DMS53 treated with DMSO at 0.1 percent for 48 hours (cell line): Measurements from ENCODE around the gene TPH2.

Experiments
- DNase-seq: peaks from one replicate; lab custom pipeline; 2025; ENCODE audit not compliant: unreplicated experiment; lab: John Stamatoyannopoulos, UW

The TPH2 gene

DNA sequence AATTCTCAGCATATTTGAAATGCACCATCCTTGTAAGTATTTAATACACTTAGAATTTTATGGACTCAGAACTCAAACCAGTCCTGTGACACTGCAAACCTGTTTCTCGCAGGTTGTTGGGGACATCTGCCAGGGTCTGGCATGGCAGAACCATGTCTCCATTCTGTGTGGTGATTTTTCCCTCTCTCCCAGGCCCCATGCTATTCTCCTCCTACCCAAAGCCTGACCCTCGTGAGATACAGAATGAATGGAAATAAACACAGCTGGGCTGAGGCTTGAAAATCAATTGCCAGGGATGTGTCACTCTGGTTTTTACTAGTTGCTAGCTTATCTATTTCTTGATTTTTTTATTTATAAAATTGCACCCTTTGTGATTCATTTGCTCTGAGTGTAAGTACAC, 19.8 kb downstream of the TPH2 start:
- no peak for DNase-seq

DNA sequence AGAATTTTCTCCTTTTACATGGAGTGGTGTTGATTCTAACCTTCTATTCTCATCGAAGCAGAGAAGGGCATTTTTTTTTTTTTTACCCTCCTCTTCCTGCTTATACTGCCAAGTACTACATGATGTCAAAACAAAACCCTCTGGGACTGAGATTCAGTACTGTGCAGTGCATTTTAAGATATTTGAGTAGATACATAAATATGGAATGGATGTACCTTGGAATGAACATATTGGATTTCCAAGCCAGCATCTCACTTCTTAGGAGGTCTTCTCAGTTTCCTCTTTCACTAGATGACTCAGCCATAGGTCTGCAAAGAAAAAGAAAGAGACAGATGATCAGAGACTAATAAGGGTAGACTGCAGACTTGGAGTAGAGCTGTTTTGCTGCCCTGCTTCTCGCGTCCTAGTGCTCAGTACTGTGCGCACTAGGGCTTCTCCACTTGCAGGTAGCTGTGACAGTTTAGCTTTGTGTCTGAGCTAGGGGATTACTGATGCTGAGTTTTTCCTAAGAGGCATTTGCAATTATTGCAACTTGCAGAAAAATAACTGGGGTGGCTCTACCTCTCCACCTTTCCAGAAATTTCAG, 20.4 kb downstream of the TPH2 start:
- DNase-seq = peak; percentile 43

DNA sequence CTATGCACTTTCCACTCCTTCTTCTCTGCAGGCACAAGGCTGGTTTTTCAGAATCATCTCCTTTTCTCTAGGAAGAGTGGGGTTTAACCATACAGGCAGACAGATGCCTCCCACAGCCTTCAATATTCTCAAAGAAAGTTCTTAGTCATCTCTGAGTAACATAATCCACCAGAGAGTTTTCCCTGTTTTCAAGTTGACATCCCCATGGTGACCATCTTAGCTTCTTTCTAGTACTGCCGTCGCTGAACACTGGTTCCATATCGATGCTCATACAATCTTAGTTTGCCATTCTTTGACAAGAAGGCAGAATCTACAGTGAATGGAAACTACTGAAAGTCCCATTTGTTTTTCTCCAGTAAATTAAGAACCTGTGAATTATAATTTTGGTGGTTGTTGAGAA, 28.6 kb downstream of the TPH2 start:
- DNase-seq = no peak

DNA sequence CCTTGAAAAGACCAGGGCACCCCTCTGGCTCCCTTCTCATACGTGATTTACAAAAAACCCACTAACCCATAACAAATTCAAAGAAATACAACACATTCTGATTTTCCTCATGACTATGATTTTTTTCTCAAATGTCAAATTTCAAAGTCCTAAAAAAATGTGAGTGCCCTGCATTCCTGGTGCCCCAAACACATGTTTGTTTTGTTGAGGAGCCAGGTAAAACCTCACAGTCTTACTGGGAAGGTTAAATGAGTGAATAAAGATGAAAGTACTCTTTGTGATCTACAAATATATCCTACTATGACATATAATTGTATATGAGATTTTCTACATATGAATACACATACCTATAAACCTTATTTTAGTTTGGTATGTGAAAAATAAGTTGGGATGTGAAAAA, 30.7 kb downstream of the TPH2 start:
- DNase-seq = no peak

DNA sequence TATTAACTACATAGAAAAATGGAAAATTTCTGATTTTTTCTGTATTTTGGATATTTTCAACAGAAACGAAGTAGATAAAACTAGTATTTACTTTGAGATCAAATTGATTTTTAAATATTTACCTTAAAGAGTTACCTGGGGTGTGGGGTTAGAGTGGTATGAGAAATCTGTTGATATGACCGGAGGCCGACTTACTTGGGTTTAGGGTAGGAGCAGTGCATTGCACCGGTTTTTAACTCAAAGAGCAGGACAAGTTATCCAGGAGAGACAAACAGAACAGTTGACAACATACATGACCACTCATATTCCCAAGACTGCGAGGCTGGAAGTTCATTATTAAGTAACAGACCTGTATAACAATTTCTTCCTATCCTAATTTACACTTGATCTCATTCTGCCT, 31.4 kb downstream of the TPH2 start:
- no peak for DNase-seq

DNA sequence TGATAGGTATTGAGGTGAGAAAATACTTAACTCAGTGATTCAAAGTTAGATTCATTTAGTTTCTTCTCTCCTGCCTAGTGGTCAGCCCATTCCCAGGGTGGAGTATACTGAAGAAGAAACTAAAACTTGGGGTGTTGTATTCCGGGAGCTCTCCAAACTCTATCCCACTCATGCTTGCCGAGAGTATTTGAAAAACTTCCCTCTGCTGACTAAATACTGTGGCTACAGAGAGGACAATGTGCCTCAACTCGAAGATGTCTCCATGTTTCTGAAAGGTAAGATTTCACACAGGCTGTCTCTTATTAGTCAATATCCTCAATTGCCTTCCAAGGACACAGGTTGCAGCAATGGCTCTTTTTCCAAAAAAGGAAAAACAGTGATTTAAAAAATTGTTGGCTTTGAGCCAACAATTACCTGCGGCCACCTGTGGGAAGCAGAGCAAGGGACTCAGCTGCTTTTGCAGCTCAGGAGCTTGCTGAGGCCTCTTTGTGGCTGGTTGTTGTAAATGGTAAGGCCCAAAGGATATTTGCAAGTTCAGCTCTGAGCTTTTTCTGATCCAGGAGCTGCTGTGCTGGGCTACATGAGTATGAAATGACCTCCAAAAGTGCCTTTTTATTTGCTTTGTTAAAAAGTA, 33.9 kb downstream of the TPH2 start:
- DNase-seq = peak; percentile 28

DNA sequence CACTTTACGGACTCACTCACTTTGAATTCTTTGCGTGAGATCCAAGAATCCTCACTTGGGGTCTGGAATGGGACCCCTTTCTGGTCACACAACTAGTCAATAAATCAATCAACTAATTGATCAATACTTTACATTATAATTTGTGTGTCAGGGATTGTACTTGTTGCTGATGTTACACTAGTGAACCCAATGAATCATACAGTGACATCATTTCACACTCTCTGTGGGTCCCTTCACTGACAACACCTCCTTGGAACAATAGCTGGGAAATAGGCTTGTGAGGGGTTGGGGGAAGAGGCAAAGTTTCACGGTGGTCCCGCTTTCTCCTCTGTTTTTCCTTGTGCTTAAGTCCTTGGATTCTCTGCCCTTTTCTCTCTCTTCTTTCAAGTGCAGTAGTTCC, 35.0 kb downstream of the TPH2 start:
- DNase-seq = no peak

DNA sequence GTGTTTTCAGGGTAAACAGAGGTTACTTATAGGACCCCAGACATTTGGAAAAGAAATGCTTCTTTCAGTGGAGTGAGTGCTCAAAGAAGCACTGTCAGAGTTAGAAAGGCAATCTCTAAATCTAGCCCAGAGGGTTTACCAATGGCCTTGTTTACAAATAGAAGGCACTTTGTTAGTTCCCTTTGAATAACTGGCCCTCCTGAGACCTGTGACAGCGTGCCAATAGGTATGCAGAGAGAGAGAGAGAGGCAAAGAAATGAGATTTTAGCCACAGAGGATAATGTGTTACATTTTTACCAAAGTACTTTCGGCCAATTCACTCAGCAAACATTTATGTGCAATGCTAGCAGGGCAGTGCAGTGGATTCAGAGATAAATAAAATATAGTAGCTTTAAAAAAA, 41.9 kb downstream of the TPH2 start:
- DNase-seq = no peak

DNA sequence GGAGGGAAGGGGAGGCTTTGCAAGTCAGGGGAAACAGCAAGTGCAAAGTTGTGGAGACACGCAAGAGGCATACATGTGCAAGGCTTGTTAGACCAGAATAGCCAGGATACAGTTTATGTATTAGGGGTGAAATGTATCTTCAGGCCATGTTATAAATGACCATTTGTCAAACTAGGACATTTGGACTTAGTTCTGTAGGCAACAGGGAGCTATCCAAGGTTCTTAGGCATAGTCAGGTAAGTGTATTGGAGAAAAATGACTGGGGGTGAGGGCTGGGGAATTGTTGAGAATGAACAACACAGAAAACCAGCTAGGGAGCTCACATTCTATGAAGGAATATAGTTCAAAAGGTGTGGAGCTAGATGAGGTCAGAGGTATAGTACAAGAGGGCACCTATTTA, 42.5 kb downstream of the TPH2 start:
- DNase-seq = no peak

DNA sequence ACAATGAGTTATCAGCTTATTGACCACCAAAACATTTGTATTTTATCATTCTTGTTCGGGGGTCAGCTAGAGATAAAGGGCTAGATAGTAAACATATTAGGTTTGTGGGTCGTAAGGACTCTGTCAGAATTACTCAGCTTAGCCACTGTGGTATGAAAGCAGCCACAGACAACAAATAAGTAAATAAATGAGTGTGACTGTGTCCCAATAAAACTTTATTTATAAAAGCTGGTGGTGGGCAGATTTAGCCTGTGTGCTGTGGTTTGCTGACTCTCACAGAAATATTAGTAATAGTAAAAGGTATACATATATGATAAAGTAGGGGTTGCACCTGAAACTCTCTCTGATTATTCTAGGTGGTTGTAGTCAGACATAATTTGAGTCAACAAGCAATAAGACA, 56.1 kb downstream of the TPH2 start:
- DNase-seq = no peak

DNA sequence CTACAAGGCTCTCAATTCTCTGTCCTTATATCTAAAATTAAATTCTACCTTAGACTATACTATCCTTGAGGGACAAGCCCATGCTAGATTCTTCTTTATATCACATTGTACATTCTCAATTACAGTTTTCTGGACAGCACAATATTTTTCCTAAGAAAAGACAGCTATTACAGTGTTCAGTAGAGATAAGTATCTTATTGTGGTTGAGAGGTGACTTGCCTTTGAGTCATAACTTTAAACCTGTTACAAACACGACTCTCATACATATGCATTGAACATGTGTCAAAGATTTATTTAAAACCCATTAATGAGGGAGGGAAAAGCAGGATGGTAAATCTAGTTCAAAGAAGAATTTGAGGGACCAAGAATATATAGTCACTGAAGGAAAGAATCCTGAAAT, 61.1 kb downstream of the TPH2 start:
- DNase-seq = no peak

DNA sequence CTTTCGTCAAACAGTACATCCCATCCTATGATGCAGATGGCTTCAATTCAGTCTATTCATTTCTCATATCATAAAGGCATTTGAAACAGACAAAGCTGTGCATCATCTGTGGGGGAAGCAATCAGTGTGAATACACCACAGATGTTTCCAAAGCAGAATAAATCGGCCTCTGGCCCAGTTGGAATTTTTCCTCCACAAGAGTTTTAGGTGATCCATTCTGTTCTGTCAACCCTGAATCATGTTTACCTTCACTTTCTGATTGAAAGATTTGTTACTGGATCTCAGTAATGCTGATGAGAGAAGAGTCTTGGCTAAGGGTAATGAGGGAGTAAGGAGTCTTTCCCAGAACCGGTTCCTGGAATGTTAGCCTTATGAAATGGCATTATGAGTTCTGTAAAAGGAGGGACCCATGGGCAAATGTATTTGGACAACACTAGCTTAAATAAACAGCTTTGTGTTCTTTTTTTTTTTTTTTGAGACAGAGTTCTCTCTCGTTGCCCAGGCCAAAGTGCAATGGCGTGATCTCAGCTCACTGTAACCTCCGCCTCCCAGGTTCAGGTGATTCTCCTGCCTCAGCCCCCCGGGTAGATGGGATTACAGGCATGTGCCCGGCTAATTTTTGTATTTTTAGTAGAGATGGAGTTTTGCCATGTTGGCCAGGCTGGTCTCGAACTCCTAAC, 62.5 kb downstream of the TPH2 start:
- DNase-seq = no peak

DNA sequence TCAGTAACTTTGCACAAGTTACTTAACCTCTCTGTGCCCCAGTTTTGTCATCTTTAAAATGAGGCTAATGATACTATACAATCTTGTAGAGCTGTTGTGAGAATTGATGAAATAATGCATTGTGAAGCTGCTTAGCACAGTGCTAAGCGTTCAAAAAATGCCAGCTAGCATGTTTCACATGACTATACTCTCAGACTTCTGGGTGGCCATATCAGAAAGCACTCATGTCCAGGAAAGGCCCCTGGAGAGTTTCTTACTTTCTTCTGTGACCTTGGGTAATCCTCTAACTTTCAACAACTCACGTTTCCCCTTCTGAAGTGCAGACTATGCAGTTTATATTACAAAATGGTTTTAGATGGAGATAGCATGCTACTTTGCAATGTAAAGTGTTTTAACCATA, 68.1 kb downstream of the TPH2 start:
- DNase-seq = no peak

DNA sequence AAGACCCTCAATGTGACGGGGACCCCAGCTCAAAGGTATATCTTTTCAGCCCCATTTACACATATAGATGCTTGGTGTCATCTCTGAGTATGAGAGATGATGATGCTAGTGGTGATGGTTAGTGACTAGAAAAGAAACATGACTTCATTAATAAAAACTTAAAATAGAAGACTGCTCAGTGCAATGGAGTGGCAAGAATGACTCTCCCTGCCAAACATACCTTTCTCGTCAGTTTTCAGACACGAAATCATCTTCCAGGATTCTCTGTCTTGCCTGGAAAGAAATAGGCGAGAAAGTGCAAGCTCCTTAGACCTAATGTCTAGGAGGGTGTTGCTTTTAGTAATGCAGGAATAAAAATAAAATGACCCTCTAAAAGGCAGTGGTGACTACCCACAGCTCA, 71.7 kb downstream of the TPH2 start:
- DNase-seq = no peak

DNA sequence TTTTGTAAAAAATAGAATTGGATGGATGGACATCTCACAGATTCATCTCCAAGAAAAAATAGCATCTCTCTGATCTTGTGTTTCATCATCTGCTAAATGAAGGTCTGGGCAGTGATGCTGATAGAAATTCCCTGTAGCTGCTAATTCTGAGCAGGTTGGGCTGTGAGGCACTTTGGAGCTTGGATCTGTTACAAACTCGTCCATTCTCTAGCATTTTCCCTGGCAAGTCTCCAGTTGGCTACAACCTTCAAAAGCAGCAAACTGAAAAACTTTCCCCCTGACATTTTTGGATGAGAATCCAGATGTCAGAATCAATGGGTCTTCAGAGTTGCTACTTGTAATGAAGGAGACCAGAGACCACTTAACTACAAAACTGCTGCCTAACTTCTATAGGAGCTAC, 72.7 kb downstream of the TPH2 start:
- DNase-seq = no peak

DNA sequence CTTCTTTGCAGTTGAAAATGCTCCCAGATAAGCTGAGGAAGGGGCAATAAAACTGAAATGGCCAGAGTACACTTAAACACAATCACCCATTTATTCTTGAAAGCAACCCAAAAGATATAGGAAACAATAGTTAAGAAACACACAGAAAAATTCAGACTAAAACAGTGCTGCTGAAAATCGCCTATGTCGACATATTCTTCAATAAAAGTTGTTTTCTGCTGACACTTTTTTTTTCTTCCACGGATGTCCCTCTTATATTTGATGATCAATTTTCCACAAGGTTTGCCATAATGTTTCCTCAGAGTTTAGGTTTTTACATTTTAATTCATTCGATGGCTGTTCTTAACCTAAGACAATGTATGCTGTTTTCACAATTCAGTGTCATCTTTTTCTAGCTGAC, 74.2 kb downstream of the TPH2 start:
- DNase-seq = no peak

DNA sequence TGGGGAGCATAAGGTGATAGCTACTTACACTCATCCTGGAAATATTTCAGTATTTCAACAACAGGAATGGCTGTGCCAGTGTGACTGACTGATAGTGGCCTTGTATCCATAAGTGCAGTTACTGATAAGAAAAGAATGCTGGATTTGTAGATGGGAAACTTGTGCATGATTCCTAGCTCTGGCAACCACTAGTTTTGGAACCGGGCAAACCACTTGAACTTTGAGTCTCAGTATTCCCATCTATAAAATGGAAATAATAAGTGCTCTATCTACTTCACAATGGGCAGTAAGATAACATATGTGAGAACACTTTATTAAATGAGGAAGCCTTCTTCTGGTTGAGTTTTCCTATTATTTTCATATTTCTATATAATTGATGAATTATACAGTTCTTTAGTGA, 77.2 kb downstream of the TPH2 start:
- no peak for DNase-seq

DNA sequence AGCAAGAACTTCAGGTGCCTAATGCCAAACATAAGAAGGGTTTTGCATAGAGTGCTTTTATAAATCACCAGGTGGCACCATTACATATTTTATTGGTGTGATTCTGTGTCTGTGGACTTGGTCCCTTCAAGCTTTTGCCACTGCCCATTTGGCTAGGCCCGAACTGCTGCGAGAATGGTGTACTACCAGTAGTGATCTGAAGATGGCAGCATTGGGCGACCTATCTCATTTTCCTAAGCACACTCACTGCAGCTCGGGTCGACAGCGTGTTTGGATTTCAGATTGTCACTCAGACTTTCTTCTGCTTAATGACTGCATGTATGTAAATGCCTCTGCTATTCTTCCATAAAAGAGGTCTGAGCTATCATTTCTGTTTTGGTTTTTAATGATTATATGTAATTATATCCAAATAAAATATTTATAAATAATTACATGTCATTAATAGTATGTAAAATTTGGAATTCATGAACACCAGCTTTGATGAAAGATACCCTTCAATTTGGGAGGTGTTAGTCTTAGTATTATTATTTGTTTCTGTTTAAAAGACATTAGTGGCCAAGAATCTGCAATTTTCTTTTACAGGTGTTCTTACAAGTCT, 78.5 kb downstream of the TPH2 start:
- peak; percentile 93 for DNase-seq

DNA sequence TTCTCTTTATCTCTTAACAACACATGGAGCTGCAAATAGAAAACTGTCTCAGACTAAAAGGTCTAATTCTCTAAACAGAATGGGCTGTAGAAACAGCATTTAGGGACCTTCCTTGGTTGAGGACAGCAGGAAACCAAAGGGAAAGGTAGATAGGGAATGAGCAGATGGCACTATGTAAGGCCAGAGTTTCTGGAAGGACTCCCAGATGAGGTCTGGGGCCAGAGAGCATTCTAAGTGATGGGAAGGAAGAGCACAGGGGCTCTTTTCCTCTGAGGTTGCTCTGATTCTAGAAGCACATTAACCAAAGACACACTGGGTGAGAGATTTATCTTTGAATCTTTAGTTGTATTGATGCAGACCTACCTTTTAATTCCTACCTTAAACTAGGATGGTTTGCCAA, 79.4 kb downstream of the TPH2 start:
- no peak for DNase-seq

DNA sequence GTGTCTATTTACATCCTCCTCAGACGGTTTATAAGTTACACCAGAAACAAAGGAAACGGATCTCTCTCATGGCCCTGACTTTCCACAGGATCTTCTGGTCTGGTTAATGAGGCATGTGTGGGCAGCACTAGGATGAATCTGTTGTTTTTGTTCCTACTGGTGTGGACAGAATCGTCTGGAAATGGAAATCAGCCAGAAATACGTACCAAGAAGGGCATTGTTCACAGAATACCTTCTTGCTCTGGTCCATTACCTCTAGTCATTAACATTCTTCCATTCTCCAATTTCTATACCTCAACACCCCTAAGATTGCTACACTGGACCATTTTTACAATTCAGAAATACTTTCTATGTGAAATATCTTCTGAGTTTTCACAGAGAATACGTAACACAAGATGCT, 86.0 kb downstream of the TPH2 start:
- DNase-seq = no peak

DNA sequence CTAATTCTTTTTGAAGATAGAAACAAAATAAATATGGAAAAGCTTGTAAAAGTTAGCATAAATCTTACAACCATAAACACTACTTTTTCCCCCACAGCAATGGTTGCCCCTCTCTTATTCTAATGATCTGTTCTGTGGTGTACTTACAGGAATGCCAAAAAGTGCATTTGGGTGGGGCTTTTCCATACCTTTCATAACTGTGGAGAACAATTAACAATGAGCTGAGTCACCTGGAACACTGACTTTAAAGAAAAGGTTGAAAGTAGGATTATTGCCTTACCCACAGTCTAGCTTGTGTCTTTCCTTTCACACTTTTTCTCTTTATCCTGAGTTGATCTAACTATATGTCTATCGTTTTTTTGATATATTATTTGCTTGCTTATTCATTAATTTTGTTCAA, 86.9 kb downstream of the TPH2 start:
- no peak for DNase-seq

DNA sequence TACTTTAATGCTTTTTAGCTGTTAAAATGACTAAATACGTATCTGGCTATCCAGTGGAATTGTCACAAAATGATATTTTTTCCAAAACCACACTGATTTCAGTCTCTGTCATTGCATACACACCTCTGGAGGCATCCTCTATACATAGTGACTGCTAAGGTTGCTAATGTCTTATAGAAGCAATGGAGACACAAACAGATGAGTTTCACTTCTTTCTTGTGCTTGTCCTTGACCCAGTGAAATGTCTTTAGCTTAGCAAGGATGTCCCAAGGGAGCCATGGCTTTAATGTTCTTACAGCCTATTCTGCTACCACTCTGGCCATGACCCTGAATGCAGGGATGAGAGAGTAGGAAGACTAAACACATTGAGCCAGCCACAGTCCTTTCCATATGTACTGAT, 90.3 kb downstream of the TPH2 start:
- no peak for DNase-seq
